Loucy (cell line): Measurements from ENCODE around the gene RNU7-1.
A peak's percentile ranks its signal among the peaks of the same experiment; 100 is the strongest.

ENCODE experiments used
- H2AFZ ChIP-seq: fragments of 200-600 bp; sonication (generic); 2 replicates; pipeline ENCODE4 v1.6.0; 2016; ENCODE audit warnings: antibody characterized with exemption, mild to moderate bottlenecking, low read length, moderate library complexity
- H3F3A ChIP-seq: fragments of 200-600 bp; 2 replicates; pipeline ENCODE4 v1.6.0; 2016; ENCODE audit warnings: antibody characterized with exemption, low read depth, mild to moderate bottlenecking
- H3K27me3 ChIP-seq: fragments of 200-600 bp; sonication (generic); 2 replicates; pipeline ENCODE4 v1.6.1; 2014; ENCODE audit warnings: low read length, mild to moderate bottlenecking; ENCODE audit not compliant: insufficient read depth, poor library complexity, severe bottlenecking
- H3K36me3 ChIP-seq: fragments of 200-600 bp; sonication (generic); 2 replicates; pipeline ENCODE4 v1.6.1; 2016; ENCODE audit warnings: low read length; ENCODE audit not compliant: insufficient read depth
- H3K4me1 ChIP-seq: fragments of 200-600 bp; sonication (generic); 2 replicates; pipeline ENCODE4 v1.5.1; 2014; ENCODE audit warnings: low read length, mild to moderate bottlenecking; ENCODE audit not compliant: insufficient read depth, poor library complexity, severe bottlenecking
- H3K4me2 ChIP-seq: fragments of 200-600 bp; sonication (generic); 2 replicates; pipeline ENCODE4 v1.6.0; 2014; ENCODE audit warnings: antibody characterized with exemption, low read length, low read depth, mild to moderate bottlenecking; ENCODE audit not compliant: poor library complexity, severe bottlenecking
- H3K4me3 ChIP-seq: fragments of 200-600 bp; sonication (generic); 2 replicates; pipeline ENCODE4 v1.5.1; 2014; ENCODE audit warnings: low read length, mild to moderate bottlenecking, mixed read lengths; ENCODE audit not compliant: poor library complexity, severe bottlenecking
- H3K79me2 ChIP-seq: fragments of 200-600 bp; sonication (generic); 2 replicates; pipeline ENCODE4 v1.6.1; 2014; ENCODE audit warnings: low read length; ENCODE audit not compliant: insufficient read depth
- H3K9ac ChIP-seq: fragments of 200-600 bp; sonication (generic); 2 replicates; pipeline ENCODE4 v1.6.0; 2014; ENCODE audit warnings: mild to moderate bottlenecking, low read depth, low read length, moderate library complexity; ENCODE audit not compliant: poor library complexity, severe bottlenecking
- H3K9me2 ChIP-seq: fragments of 200-600 bp; sonication (generic); replicated peaks from 2 replicates; pipeline ENCODE4 v1.6.1; 2016; ENCODE audit warnings: low read depth, low read length, mixed read lengths
- H3K9me3 ChIP-seq: fragments of 200-600 bp; sonication (generic); 2 replicates; pipeline ENCODE4 v1.6.1; 2014; ENCODE audit warnings: mild to moderate bottlenecking, antibody characterized with exemption, low read length, low read depth; ENCODE audit not compliant: insufficient read depth
- H4K20me1 ChIP-seq: fragments of 200-600 bp; sonication (generic); 2 replicates; pipeline ENCODE4 v1.6.0; 2014; ENCODE audit warnings: antibody characterized with exemption, low read length, mild to moderate bottlenecking; ENCODE audit not compliant: insufficient read depth, poor library complexity, severe bottlenecking
- EZH2phosphoT487 ChIP-seq: fragments of 200-600 bp; IDR thresholded peaks from 2 replicates; pipeline ENCODE4 v1.6.1; 2018; ENCODE audit warnings: antibody characterized with exemption, mild to moderate bottlenecking, moderate library complexity, borderline replicate concordance
- TF ChIP-seq, protein P1 (sequence below): fragments of 200-600 bp; sonication (generic); conservative IDR thresholded peaks from 2 replicates; pipeline ENCODE4 v1.5.1; 2014; ENCODE audit warnings: mild to moderate bottlenecking, antibody characterized with exemption, low read length

Gene RNU7-1

DNA sequence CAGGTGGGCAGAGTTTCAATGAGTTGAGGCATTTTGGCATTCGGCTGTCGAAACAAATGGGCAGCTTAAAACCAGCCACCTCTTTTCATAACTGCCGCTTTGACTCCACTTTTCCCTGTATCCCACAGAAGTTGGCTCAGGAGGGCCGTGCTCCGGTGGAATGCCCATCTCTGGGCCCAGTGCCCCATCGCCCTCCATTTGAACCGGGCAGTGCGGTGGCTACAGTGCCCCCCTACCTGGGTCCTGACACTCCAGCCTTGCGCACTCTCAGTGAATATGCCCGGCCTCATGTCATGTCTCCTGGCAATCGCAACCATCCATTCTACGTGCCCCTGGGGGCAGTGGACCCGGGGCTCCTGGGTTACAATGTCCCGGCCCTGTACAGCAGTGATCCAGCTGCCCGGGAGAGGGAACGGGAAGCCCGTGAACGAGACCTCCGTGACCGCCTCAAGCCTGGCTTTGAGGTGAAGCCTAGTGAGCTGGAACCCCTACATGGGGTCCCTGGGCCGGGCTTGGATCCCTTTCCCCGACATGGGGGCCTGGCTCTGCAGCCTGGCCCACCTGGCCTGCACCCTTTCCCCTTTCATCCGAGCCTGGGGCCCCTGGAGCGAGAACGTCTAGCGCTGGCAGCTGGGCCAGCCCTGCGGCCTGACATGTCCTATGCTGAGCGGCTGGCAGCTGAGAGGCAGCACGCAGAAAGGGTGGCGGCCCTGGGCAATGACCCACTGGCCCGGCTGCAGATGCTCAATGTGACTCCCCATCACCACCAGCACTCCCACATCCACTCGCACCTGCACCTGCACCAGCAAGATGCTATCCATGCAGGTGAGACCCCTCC is 5.0 kb upstream of the RNU7-1 start:
- peaks cover 4% of the 10 kb centered on the region for H4K20me1 ChIP-seq
- no peak for TF ChIP-seq EZH2phosphoT487
- TF ChIP-seq, protein P1, sequence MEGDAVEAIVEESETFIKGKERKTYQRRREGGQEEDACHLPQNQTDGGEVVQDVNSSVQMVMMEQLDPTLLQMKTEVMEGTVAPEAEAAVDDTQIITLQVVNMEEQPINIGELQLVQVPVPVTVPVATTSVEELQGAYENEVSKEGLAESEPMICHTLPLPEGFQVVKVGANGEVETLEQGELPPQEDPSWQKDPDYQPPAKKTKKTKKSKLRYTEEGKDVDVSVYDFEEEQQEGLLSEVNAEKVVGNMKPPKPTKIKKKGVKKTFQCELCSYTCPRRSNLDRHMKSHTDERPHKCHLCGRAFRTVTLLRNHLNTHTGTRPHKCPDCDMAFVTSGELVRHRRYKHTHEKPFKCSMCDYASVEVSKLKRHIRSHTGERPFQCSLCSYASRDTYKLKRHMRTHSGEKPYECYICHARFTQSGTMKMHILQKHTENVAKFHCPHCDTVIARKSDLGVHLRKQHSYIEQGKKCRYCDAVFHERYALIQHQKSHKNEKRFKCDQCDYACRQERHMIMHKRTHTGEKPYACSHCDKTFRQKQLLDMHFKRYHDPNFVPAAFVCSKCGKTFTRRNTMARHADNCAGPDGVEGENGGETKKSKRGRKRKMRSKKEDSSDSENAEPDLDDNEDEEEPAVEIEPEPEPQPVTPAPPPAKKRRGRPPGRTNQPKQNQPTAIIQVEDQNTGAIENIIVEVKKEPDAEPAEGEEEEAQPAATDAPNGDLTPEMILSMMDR, result no peak; the same call in 1 of the 2 replicates
- peaks cover 22% of the 10 kb centered on the region for H3K4me1 ChIP-seq
- H3K36me3 ChIP-seq, result peaks cover 22% of the 10 kb centered on the region; the same call in 1 of the 2 replicates
- H3K79me2 ChIP-seq, result peaks cover 27% of the 10 kb centered on the region
- peak overlapping the region; percentile 96 for H3K9ac ChIP-seq
- H3K4me3 ChIP-seq, result peak overlapping the region; percentile 94
- H3K9me3 ChIP-seq, result no peaks in the 10 kb centered on the region
- no peaks in the 10 kb centered on the region for H3K9me2 ChIP-seq
- peak overlapping the region; percentile 84 for H3K4me2 ChIP-seq
- H3F3A ChIP-seq, result peaks cover 13% of the 10 kb centered on the region; the same call in 1 of the 2 replicates
- no peak overlapping the region for H2AFZ ChIP-seq
- no peaks in the 10 kb centered on the region for H3K27me3 ChIP-seq

- no peak overlapping the region for H3K4me2 ChIP-seq
- no peaks in the 10 kb centered on the region for H3K9me2 ChIP-seq
- peaks cover 16% of the 10 kb centered on the region; the same call in 1 of the 2 replicates for H3K36me3 ChIP-seq
- no peak overlapping the region for H3K9ac ChIP-seq
- peaks cover 22% of the 10 kb centered on the region for H3K79me2 ChIP-seq
- H3K4me1 ChIP-seq, result peaks cover 22% of the 10 kb centered on the region
- TF ChIP-seq, protein P1, result no peak
- TF ChIP-seq EZH2phosphoT487, result no peak
- H3F3A ChIP-seq, result peaks cover 15% of the 10 kb centered on the region
- H3K4me3 ChIP-seq, result no peak overlapping the region
- H2AFZ ChIP-seq, result no peak overlapping the region
- no peaks in the 10 kb centered on the region for H3K27me3 ChIP-seq
- no peaks in the 10 kb centered on the region for H3K9me3 ChIP-seq
- H4K20me1 ChIP-seq, result peaks cover 4% of the 10 kb centered on the region
Observed at GRCh38 chr12:6939191-6939540, 4.5 kb upstream of the RNU7-1 start.

DNA sequence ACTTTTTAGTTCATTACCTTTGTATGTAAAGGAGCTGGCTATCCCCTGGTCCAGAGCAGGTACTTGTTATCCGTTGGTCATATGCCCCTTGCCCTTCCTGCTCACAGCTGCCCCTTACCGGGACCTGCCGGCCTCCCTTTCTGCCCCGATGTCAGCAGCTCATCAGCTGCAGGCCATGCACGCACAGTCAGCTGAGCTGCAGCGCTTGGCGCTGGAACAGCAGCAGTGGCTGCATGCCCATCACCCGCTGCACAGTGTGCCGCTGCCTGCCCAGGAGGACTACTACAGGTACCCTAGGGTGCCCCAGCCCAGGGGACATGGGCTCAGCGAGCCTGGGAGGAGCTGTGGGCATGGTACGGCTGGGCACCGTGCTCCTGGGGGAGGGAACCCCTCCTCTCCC is 2.3 kb upstream of the RNU7-1 start:
- peaks cover 39% of the 10 kb centered on the region for H3K4me1 ChIP-seq
- no peak overlapping the region for H3K4me2 ChIP-seq
- no peaks in the 10 kb centered on the region for H3K36me3 ChIP-seq
- no peak overlapping the region for H3K9ac ChIP-seq
- H3K9me3 ChIP-seq, result no peaks in the 10 kb centered on the region
- H3K27me3 ChIP-seq, result no peaks in the 10 kb centered on the region
- no peak overlapping the region for H2AFZ ChIP-seq
- H3K4me3 ChIP-seq, result no peak overlapping the region
- H4K20me1 ChIP-seq, result peaks cover 10% of the 10 kb centered on the region
- no peaks in the 10 kb centered on the region for H3K9me2 ChIP-seq
- TF ChIP-seq EZH2phosphoT487, result no peak
- TF ChIP-seq, protein P1, result no peak
- H3K79me2 ChIP-seq, result peaks cover 29% of the 10 kb centered on the region
- peaks cover 12% of the 10 kb centered on the region for H3F3A ChIP-seq
